HepG2 (cell line): ENCODE measurements around the gene RTBDN. TPM values are rescaled to one million over a fixed set of nuclear protein-coding genes. Genes with fewer than 3 reads are reported as not detected.

Experiments
- ATAC-seq: fragments of 200-7000 bp; cut with Tn5 transposase; 3 replicates; pipeline ENCODE4 v1.9.1; 2020; ENCODE audit warnings: mild to moderate bottlenecking, moderate library complexity
- BruUV-seq: library from RNA; stranded (reverse); fragments of 400-500 nt; replicated peaks from 2 replicates; lab custom pipeline; 2021; lab: Mats Ljungman, UMichigan
- CTCF ChIA-PET: fragments of 300-600 bp; formaldehyde crosslinking; extraction: SDS; loops from one replicate; lab custom pipeline; 2021; ENCODE audit warnings: low total read pairs, inconsistent platforms, low intra/inter-chr PET ratio; lab: Yijun Ruan, JAX
- POLR2A ChIA-PET: fragments of 350-600 bp; sonication (Branson Sonifier 250); formaldehyde crosslinking; loops from one replicate; lab custom pipeline; 2020; ENCODE audit warnings: antibody characterized with exemption, inconsistent platforms; lab: Yijun Ruan, JAX
- DNase-seq: peaks from one replicate; pipeline ENCODE4 v3.0.0-alpha.2; 2015; ENCODE audit warnings: low spot score
- FAIRE-seq: peaks from 3 replicates; lab custom pipeline; 2011; peaks lifted over from hg19 to GRCh38; lab: Jason Lieb, UNC
- H2AFZ ChIP-seq: one replicate; pipeline ENCODE4 v1.6.1; 2011; ENCODE audit warnings: low read length, inconsistent platforms
- H3K27ac ChIP-seq: fragments of 300-600 bp; 3 replicates; pipeline ENCODE4 v1.8.0; 2011; ENCODE audit warnings: mixed run types, mild to moderate bottlenecking, mixed read lengths, low read length, inconsistent platforms; ENCODE audit not compliant: insufficient read depth; ENCODE audit errors: extremely low read length
- H3K27me3 ChIP-seq, 2 experiments: fragments of 200-600 bp in 1 of 2; 2 replicates in 1 of 2; 3 replicates in 1 of 2; pipeline versions ENCODE4 v1.6.0 to v1.8.0; 2011; ENCODE audit warnings: low read length in 2 of 2, mild to moderate bottlenecking in 2 of 2, moderate library complexity in 2 of 2, inconsistent platforms in 1 of 2; ENCODE audit not compliant: insufficient read depth in 2 of 2, control insufficient read depth in 1 of 2
- H3K36me3 ChIP-seq, 2 experiments: fragments of 200-600 bp in 1 of 2; replicated peaks in 1 of 2; 2 replicates in 1 of 2; 3 replicates in 1 of 2; pipeline versions ENCODE4 v1.5.1 to v1.8.0; 2011; ENCODE audit warnings: low read length in 2 of 2, inconsistent platforms in 1 of 2; ENCODE audit not compliant: insufficient read depth in 2 of 2, control insufficient read depth in 1 of 2
- H3K4me1 ChIP-seq: 2 replicates; pipeline ENCODE4 v1.5.1; 2012; ENCODE audit warnings: low read length, inconsistent platforms; ENCODE audit not compliant: insufficient read depth
- H3K4me2 ChIP-seq: 2 replicates; pipeline ENCODE4 v1.6.0; 2011; ENCODE audit warnings: low read depth, low read length, inconsistent platforms
- H3K4me3 ChIP-seq, 3 experiments: fragments of 200-600 bp in 1 of 3; sonication (generic), shearing (Covaris generic) in 1 of 3; replicated peaks in 1 of 3; 2 replicates each; pipeline ENCODE4 v1.5.1; 2011 to 2016; ENCODE audit warnings: low read length in 3 of 3, inconsistent platforms in 2 of 3, low read depth in 2 of 3, mild to moderate bottlenecking in 2 of 3, control low read depth in 1 of 3, mixed read lengths in 1 of 3; ENCODE audit not compliant: insufficient read depth in 1 of 3
- H3K79me2 ChIP-seq: one replicate; pipeline ENCODE4 v1.6.1; 2011; ENCODE audit warnings: low read length, inconsistent platforms; ENCODE audit not compliant: insufficient read depth
- H3K9ac ChIP-seq: 2 replicates; pipeline ENCODE4 v1.6.0; 2011; ENCODE audit warnings: mild to moderate bottlenecking, low read depth, low read length, inconsistent platforms; ENCODE audit not compliant: insufficient read depth
- H3K9me3 ChIP-seq: 2 replicates; pipeline ENCODE4 v1.5.1; 2012; ENCODE audit warnings: mild to moderate bottlenecking, low read length
- H4K20me1 ChIP-seq: 2 replicates; pipeline ENCODE4 v1.6.0; 2011; ENCODE audit warnings: inconsistent platforms, mild to moderate bottlenecking, low read length, moderate library complexity; ENCODE audit not compliant: insufficient read depth
- NBN ChIP-seq: fragments of 450-650 bp; conservative IDR thresholded peaks from 2 replicates; pipeline ENCODE4 v1.6.1; 2017
- SRSF9 ChIP-seq: fragments of 200-400 bp; formaldehyde crosslinking; IDR thresholded peaks from 2 replicates; pipeline ENCODE4 v1.6.1; 2018; ENCODE audit warnings: borderline replicate concordance, mild to moderate bottlenecking, low read depth, low read length; ENCODE audit not compliant: insufficient read depth, poor library complexity, severe bottlenecking
- WGBS: methylation state at CpG from one replicate; pipeline ENCODE4 v1.1.6; 2017; ENCODE audit warnings: low lambda C conversion rate; 5-methylcytosine and 5-hydroxymethylcytosine counted together
- in situ Hi-C: cut with HindIII; loops from 2 replicates; pipeline ENCODE4 v1.10.0; 2017; ENCODE audit warnings: low pct_unique_long_range_greater_than_20kb; ENCODE audit not compliant: extremely low pct_ligation_motif_present
- intact Hi-C: fragments of 100-400 bp; cut with micrococcal nuclease; formaldehyde crosslinking; loops from one replicate; pipeline ENCODE4 v1.10.0; 2022; ENCODE audit not compliant: unreplicated experiment
- polyA plus RNA-seq, 8 experiments: library from polyadenylated mRNA; depleted of rRNA in 3 of 8; stranded (reverse) in 7 of 8; unstranded in 1 of 8; fragments of >200 nt; fragmentation: Illumina TruSeq in 4 of 8; extraction: Trizol in 4 of 8; gene quantifications; 2 replicates each; pipeline versions ENCODE4 v1.2.1 to v1.2.3, GENCODE V29; 2011 to 2016; ENCODE audit warnings: low read depth in 4 of 8, missing spikeins in 1 of 8, mixed read lengths in 1 of 8; ENCODE audit not compliant: insufficient read depth in 1 of 8
- total RNA-seq, 5 experiments: library from RNA; depleted of rRNA; stranded (reverse); fragments of >200 nt; fragmentation: Illumina TruSeq; extraction: Trizol; gene quantifications; 2 replicates each; pipeline ENCODE4 v1.2.3, GENCODE V29; 2016; ENCODE audit warnings: low read depth in 1 of 5
- TF ChIP-seq, protein P1 (sequence below): sonication (generic); formaldehyde crosslinking; IDR thresholded peaks from 2 replicates; pipeline ENCODE4; 2020; ENCODE audit warnings: missing genetic modification reagents, mild to moderate bottlenecking, borderline replicate concordance
- TF ChIP-seq, protein P2 (sequence below): sonication (generic); formaldehyde crosslinking; IDR thresholded peaks from 2 replicates; pipeline ENCODE4 v1.4.0; 2020; ENCODE audit warnings: mild to moderate bottlenecking, missing genetic modification reagents

Gene RTBDN
- total and polyA plus RNA-seq, 2 of the 13 experiments (the other 11 are each of a cell fraction or from before 2014, with no cell fraction given), result 0.27 to 0.48 TPM

DNA sequence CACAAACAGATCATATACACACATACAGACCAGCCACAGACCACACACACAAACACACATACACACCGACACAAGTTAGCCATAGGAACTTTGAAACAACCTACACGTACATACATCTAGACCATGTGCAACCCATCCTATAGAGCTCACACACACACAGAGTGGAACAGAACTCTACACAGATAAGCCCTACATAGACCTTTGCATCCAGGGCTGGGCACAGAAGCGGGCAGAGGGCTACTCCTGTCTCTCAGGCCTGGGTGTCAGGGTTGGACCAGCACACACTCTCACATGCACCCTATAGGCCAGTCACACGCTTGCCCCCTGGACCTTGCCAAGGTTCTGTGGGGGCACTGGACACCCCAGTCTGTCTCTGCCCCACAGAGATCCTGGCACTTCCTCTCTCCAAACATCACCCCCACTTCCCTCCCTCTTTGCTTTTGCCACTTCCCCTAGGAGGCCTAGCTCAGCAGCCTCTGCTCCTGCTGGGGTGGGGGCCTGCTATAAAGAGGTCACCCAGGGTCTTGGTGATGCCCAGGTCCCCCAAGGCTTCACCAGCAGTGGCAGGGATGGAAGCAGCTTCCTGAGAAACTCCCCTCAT lies 48.8 kb downstream of the RTBDN start:
- H3K9me3 ChIP-seq, result no peaks in the 10 kb centered on the region
- no peak overlapping the region for H3K9ac ChIP-seq
- no TSS peak for BruUV-seq
- in situ Hi-C loops, result no loop called here
- ATAC-seq (peak; percentile 7; the same call in 1 of the 3 replicates), DNase-seq (no peak), FAIRE-seq (no peak)
- POLR2A ChIA-PET, result no interaction called here
- H4K20me1 ChIP-seq, result no peaks in the 10 kb centered on the region
- CTCF ChIA-PET, result no interaction called here
- no peaks in the 10 kb centered on the region for H3K36me3 ChIP-seq
- H3K4me3 ChIP-seq, result no peak overlapping the region
- intact Hi-C loops, result no loop called here
- no peaks in the 10 kb centered on the region; a peak in 3 of 5 replicates for H3K27me3 ChIP-seq
- H2AFZ ChIP-seq, result no peak overlapping the region
- H3K27ac ChIP-seq, result no peak overlapping the region
- no peak overlapping the region for H3K4me2 ChIP-seq
- H3K79me2 ChIP-seq, result no peaks in the 10 kb centered on the region
- 40% methylated on average over 2 of the region's 4 CpGs for WGBS
- TF ChIP-seq, protein P1, sequence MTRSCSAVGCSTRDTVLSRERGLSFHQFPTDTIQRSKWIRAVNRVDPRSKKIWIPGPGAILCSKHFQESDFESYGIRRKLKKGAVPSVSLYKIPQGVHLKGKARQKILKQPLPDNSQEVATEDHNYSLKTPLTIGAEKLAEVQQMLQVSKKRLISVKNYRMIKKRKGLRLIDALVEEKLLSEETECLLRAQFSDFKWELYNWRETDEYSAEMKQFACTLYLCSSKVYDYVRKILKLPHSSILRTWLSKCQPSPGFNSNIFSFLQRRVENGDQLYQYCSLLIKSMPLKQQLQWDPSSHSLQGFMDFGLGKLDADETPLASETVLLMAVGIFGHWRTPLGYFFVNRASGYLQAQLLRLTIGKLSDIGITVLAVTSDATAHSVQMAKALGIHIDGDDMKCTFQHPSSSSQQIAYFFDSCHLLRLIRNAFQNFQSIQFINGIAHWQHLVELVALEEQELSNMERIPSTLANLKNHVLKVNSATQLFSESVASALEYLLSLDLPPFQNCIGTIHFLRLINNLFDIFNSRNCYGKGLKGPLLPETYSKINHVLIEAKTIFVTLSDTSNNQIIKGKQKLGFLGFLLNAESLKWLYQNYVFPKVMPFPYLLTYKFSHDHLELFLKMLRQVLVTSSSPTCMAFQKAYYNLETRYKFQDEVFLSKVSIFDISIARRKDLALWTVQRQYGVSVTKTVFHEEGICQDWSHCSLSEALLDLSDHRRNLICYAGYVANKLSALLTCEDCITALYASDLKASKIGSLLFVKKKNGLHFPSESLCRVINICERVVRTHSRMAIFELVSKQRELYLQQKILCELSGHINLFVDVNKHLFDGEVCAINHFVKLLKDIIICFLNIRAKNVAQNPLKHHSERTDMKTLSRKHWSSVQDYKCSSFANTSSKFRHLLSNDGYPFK (CRISPR knock-in tag), result 0 out of 2 replicates have a peak, but pooled peaks have one; percentile 23
- TF ChIP-seq SRSF9 (no peak), NBN (0 out of 2 replicates have a peak, but pooled peaks have one; percentile 56)
- TF ChIP-seq, protein P2, sequence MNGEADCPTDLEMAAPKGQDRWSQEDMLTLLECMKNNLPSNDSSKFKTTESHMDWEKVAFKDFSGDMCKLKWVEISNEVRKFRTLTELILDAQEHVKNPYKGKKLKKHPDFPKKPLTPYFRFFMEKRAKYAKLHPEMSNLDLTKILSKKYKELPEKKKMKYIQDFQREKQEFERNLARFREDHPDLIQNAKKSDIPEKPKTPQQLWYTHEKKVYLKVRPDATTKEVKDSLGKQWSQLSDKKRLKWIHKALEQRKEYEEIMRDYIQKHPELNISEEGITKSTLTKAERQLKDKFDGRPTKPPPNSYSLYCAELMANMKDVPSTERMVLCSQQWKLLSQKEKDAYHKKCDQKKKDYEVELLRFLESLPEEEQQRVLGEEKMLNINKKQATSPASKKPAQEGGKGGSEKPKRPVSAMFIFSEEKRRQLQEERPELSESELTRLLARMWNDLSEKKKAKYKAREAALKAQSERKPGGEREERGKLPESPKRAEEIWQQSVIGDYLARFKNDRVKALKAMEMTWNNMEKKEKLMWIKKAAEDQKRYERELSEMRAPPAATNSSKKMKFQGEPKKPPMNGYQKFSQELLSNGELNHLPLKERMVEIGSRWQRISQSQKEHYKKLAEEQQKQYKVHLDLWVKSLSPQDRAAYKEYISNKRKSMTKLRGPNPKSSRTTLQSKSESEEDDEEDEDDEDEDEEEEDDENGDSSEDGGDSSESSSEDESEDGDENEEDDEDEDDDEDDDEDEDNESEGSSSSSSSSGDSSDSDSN (CRISPR knock-in tag), result peak; percentile 27; the same call in 1 of the 2 replicates
- peaks cover 82% of the 10 kb centered on the region for H3K4me1 ChIP-seq
